GM21528 (cell line): ENCODE data around the gene SLC16A8.
"Not testable (repeated sequence)": the region's sequence is repeated elsewhere in the genome, so short reads cannot be mapped to it uniquely, and the experiment has no call there.

Experiments used
- ATAC-seq: cut with Tn5 transposase; IDR thresholded peaks from one replicate; pipeline ENCODE4 v1.9.1; 2021; ENCODE audit warnings: mild to moderate bottlenecking, moderate library complexity; ENCODE audit not compliant: unreplicated experiment, low FRiP score

The SLC16A8 gene

DNA sequence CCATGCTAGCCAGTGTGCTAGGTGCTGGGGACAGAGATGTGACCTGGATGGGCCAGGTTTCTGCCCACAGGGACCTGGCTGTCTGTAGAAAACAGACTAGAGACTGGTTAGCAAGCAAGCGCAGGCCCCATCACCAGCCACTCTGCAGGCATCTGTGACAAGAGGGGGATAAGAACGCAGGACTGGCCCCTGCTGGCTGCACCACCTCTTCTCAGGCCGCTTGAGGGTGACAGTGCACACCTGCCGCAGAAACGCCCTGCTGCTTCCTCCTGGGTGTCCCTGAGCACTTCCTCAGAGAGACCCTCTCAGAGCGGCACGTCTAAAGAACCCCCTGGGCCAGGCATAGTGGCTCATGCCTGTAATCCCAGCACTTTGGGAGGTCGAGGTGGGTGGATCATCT is 32.7 kb downstream of the SLC16A8 start:
- no peak for ATAC-seq

DNA sequence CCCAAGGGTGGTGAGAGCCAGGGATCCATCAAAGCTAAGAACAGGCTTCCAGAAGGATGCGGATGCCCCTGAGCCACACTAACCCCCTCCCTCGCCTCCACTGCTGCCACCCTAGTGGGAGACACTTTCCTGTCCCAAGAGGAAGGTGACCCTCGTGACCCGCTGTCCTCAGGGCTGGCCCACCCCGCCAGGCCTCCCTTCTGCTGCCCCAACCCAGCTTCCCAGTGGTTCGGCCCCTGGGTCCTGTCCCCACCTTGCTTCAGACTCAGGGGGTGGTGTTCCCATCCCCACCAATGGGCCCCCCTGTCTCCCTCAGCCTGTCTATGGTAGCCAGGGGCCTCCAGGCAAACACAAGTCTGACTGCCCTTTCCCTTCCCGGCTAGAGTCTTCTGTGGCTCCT is 33.3 kb downstream of the SLC16A8 start:
- no peak for ATAC-seq

DNA sequence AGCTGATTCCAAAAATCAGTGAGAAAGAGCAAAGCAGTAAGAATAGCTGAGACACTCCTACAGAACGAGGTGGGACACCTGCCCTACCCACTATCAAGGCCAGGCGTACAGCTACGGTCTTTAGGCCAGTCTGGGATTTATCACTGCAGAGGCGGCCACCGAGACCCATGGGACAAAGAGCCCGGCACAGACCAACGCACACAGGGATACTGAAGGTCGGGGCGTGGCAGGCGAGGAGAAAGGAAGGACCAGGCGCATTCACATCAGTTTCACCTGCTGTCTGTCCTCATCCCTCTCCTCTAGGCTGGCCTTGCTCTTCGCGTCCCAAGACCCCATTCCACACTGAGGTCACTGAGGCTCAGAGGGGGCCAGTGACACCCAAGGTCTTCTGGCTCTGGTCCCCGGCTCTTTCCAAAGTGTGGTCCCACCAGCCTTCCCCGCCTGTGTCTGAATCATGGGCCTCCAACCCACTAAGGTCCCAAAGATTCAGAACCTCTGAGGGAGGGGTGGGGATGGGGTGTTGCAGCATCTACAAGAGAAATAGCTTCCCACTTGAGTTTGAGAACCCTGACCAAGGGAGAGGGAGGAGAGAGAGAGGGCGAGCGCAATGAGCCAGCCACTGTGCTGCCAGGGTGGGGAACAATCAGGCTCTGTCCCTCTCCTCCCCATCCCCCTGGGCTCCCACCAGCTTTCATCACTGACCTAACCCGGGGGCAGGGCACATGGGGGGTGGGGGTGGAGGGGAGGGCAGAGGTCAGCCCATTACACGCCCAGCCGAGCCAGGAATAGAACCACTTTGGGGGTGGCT is 34.0 kb downstream of the SLC16A8 start:
- ATAC-seq, result no peak

DNA sequence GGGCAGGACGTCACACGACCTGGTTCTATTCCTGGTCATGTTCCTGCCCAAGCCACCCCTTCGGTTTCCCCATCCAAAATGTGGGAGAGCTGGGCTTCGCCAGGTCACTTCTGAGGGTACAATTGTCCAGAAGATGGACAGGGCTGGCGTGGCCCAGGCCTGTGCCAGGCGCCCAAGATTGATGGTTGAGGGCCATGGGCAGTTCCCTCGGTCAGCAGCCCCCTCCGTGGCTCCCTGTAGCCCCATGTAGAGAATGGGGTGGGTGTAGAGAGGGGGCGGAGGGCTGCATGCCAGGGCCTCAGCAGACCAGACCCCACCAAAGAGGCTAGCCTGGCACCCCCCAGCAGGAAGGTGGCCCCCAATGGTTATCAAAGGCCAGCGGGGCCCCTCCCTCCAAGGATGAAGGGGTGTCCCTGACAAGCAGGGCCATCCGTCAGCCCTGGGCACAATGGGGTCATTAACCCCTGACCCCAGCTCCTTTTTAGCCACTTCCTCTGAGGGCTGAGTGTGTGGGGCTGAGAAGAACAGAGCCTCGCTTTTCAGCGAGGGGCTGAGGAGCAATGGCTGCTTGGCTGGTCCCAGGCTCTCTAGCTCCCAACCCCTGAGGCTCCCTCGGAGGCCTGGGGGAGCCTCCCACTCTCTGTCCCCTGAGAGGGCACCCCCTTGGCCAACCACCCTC is 37.8 kb downstream of the SLC16A8 start:
- no peak for ATAC-seq

DNA sequence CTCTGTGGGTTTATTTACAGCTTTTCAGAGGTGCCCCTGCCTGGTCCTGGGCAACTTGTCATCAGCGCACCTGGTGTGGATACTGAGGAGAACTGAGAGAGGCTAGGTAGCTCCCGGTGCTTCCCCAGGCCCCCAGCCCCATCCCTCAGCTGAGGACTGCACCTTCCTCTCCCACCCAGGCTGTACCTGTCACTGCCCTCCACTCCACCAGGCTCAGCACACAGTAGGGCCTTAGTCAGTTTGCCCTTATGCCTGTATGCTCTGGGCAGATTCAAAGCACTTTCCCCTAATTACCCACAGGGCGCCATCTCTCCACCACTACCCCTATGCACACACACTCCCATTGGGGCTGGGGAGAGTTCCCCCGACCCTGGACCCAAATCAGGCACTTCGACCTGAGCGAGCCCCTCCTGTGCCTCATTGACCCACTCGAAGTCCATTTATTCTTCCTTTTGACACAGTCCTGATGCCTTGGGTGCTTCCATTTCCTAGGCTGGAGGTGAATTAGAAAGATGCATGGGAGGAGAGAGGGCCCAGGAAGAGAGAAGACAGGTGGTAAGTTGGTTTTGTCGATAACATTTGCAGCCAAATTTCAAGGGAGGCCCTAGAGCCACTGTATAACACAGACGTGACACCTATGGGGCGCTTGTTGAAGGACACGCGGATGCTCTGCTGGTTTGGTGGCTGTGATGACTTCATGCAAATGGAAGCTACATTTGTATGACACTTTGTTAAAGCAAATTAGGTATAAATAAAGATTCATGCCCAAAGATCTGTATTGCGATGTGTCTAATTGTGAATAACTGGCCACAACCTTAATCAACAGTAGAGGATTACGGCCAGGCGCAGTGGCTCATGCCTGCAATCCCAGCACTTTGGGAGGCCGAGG is 40.6 kb downstream of the SLC16A8 start:
- no peak for ATAC-seq

DNA sequence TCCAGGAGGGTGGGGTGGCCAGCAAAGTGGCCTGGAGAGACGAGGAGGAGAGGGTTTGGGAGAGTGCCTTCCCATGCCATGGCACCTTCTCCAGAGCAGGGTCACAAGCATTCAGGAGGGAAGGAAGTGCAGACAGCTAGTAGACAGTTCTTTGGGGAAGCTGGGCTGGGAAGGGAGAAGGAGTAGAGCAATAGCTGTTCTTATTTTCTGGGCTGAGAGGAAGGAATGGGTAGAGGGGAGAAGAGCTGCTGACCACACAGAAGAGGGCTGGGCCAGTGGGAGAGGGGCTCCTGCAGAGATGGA is 41.5 kb downstream of the SLC16A8 start:
- ATAC-seq, result no peak

DNA sequence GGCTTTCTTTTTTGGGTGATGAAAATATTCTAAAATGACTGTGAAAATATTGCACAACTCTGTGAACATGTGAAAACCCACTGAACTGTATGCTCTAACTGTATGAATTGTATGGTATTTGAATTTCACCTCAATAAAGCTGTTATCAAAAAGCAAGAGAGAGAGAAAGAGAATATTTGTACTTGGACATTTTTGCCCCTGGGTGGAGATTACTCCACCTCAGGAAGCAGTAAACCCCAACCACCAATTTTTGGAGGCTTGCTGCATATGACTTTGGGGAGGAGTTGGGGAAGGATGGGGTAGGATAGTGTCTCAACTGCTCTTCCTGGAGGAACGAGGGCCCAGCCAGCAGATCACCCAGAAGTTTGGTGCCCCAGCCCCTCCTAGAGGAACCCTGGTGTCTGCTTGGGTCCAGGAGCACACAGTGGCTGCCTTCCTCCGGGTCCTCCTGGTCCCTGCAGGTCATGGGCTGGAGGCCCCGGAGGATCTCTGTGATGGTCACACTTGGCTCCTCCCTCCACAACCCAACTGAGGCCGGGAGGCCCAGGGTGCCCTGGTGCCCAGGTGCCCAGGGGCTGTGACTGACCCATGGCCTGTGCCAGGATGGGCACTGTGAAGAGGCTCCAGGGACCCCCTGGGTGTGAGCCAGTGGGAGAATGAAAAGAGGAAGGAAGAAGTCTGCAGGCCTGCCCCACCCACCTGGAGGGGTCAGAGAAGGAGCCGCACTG is 42.1 kb downstream of the SLC16A8 start:
- no peak for ATAC-seq

DNA sequence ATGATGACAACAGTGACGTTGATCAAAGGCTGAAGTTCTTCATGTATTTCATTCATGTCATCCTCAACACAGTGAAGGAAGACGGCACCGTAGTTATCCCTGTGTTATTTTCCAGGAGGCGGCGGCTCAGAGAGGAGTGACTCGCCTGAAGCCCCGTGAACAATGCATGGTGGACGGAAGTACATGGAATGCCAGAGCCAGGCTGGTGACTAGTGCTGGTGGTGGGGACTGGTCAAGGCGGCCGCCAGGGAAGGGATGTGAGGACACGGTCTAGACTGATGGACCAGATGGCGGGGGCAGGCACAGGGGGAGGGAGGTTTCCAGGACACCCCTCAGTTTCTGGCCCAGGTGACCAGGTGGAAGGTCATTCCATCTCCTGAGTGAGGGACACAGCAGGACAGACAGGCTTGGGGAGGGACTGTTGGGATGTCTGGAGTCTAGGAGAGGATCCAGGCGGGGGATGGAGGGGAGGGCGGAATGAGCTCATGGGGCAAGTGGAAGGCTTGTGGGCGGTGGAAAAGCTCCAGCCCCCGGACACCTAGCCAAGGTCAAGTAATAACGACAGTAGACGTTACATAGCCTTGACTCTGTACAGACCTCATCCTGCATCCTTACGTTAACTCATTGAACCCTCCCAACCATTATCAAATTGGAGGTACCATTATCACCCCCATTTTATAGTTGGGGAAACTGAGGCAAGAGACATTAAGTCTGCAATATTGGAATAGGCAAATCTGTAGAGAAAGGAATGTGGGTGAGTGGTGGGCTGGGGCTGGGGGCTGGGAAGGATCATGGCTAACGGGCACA is 42.8 kb downstream of the SLC16A8 start:
- ATAC-seq, result no peak

DNA sequence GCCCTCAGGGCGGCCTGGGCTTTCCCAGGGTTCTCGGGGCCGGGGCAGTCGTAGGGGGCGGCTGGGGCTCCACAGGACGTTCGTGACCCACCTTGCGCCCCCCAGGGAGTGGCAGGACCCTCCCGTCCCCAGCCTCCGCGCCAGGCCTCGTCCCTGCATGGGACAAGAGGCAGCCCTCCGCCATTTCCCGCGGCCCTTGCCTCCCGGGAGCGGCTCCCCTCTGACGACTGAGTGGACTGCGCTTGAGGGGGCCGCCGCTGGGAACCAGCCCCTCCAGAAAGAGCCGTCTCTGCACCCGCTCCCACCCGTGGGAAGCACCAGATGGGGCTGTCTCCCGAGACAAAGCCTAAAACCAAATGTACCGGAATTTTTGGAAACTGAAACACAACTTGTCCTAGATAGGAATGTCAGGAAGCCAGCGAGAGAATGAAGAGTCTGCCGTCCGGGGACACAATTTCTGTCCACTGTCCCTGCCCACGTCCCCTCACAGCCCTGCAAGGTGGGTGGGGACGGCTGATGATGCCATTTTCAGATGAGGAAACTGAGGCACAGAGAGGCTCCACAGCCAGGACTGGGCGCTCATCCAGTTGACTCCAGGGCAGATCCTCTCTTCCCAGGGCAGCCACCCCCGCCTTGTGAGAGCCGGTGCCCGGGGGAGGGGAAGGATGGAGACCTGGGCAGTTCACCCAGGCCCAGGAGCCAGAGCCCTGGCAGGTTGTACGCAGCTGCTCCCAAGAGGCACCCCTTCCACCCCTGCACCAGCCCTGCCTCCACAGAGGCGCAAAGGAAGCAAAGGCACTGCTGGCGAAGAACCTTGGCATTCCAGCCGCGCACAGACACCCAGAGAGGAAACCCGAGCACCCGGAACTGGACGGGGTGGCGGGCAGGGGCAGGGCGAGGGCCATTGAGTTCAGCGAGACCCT is 44.8 kb downstream of the SLC16A8 start:
- ATAC-seq, result no peak

DNA sequence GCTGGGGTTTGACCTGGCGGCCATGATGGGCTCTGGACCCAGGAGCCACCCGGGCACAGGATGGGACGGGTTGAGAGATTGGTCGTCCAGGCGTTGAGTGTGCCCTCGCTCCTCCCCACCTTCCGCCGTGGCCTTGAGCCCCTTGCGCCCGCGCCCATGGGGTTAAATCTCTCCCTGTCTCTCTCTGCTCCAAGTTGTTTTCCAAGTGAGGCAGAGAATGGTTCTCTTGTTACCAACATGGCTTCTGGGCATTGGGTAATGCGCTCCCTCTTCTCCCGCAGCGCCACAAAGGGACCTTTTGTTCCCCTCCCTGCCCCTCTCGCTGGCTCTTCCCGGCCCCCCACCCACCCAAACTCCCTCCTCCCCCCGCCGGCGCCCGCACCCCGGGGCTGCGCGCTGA is 45.6 kb downstream of the SLC16A8 start:
- ATAC-seq, result no peak

DNA sequence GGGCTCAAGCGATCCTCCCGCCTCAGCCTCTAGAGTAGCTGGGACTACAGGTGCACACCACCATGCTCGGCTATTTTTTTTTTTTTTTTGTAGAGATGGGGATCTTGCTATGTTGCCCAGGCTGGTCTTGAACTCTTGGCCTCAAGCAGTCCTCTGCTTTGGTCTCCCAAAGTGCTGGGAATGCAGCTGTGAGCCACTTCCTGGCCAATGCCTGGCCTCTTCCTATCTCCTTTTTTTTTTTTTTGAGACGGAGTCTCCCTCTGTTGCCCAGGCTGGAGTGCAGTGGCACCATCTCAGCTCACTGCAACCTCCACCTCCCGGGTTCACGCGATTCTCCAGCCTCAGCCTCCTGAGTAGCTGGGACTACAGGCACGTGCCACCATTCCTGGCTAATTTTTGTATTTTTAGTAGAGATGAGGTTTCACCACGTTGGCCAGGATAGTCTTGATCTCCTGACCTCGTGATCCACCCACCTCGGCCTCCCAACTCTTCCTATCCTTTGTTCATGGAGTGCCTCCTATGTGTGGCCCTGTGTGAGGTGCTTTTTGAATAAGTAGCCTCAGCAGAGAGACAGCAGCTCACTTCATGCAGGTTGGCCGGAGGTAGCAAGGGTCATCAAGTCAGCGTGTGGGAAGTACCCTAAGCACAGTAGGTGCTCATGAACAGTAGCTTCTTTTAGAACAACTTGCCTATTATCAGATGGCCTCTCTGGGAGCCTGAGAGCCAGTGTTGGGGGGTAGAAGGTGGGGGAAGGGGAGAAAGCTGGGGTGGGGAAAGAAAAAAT is 46.4 kb downstream of the SLC16A8 start:
- not testable (repeated sequence) for ATAC-seq

DNA sequence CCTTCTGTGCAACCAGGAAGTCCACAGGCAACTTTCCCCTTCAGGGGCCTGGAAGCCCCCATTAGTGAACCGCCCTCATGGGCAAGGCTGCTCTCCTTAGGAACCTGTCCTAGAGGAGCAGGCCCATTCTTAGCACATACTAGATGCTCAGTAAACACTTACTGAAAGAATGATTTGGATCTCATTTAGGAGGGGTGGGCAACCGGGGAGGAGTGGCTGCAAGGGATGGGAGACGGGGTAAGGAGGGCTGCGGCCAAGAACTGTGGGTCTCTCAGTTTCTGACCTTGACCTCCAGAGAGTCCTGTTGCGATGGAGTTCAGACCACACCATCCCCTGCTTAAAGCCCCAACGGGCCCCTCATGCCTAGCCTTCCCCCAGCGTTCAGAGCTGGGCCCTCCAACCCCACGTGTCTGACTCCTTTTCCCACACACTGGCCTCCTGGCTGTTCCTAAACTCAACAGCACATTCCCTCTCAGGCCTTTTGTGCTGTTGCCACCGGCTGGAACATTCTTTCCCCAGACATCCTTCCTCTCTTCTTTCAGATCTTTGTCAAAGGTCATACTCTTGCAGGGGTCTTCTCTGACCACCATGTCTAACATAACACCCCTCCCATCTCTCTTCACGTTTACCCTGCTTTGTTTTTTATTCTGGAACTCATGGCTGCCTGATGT is 47.5 kb downstream of the SLC16A8 start:
- ATAC-seq, result no peak

DNA sequence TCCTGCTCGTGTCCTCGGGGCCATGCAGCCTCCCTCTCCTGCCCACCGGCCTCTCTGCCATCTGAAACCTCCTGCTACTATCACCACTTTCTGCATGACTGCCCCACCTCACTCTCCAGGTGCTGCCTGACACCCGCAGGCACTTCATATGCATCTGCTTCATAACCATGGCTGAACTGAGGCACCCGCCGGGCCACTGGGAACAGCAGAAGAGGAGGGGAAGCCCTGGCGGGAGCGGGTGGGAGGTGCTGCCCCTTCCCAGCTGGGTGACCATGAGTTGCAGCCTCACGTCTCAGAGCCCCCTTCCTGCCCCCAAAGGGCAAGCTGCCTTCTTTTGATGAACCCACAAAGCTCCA is 48.5 kb downstream of the SLC16A8 start:
- ATAC-seq, result no peak

DNA sequence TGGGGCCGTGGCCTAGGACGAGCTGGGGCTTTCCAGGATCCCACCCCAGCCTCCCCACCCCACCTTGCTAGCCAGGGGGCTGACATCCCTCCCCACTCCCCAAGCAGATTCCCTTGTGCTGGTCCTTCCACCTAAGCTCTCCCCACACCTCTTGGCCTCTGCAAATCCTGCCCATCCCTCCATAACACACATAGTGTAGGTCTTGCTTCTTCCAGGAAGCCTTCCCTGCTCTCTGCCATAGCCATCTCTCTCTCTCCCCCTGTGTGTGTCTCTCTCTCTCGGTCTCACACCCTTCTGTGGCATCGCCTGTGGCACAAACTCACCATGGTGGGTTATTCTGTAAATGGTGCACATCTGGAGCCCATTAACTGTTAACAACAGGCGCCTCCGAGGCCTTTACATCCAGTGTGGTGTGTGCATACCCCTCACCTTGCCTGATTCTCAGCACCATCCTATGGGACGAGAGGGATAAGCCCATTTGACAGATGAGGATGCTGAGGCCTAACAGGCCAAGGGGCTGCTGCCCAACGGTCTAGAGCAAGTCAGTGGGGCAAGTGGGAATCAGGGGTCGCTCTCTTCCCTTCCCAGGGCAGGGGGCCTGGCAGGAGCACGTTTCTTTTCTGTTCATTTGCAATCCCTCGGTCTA is 49.0 kb downstream of the SLC16A8 start:
- no peak for ATAC-seq

DNA sequence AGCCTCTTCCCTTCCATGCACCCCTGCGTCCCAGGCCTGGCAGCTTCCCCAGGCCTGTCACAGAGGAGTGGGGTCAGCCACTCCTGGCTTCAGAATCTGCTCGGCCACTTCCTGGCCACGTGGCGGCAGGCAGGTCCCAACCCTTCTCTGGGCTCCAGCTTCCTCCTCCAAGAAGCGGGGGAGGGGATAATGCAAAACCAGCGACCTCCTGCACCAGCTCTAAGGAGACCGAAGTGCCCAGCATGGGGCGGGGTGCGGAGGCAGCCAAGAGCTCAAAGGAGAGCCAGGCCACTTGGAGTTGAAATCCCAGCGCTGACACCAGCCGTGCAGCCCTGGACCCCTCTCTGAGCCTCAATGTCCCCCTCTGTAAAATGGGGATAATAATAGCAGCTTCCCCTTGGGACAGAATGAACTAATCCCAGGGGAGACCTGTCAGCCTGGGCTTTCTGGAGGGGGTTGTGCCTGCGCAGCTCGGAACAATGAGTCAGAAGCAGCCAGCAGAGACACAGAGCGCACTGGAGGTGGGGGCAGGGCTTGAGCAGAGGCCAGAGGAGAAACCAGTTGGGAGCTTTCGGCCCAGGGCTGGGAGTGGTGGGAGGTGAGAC is 49.6 kb downstream of the SLC16A8 start:
- ATAC-seq, result no peak

DNA sequence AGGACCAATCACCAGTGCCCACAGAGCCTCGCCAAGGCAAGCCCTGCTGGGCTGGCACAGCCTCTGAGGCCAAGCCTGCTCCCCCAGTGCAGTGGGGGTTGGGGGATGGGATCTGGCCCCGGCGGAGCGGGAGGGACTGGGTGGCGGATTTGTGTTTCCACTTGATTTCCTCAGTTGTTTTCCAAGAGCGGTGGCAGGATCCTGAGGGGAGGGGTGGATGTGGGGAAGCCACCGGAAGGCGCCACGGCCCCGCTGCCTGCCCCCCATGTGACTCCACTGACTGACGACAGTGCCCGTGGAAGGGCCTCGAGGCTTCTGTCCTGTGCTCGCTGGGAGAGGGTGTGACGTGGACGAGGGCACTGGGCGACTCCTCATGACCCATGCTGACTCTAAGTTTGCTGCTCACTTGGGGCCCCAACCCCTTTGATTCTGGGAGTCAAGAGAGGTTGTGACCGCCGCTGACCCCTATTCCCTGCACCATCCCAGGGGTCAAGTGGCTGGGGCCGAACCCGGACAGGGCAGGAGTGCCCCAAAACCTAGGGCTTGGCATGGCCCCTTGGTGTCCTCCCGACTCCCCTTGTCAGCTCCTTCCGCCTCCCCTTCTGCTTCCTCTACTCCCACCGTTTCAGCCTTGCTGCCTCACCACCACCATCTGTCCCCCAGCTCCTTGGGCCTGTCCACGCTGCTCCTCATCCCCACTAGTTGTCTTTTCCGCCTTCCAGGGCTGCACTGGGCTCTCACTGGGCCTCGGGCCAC is 50.3 kb downstream of the SLC16A8 start:
- ATAC-seq, result no peak
